HEK293 (cell line): ENCODE measurements around the gene THBS3.

Source experiments
- CTCF ChIA-PET: fragments of 350-600 bp; formaldehyde crosslinking; extraction: SDS; loops from one replicate; lab custom pipeline; 2021; ENCODE audit warnings: antibody characterized with exemption; lab: Yijun Ruan, JAX
- POLR2A ChIA-PET: fragments of 300-600 bp; formaldehyde crosslinking; extraction: SDS; loops from one replicate; lab custom pipeline; 2020; ENCODE audit warnings: antibody characterized with exemption, inconsistent platforms; lab: Yijun Ruan, JAX
- H3K27ac ChIP-seq: fragments of 200-500 bp; sonication (Bioruptor generic); 2 replicates; pipeline ENCODE4 v1.5.1; 2014; ENCODE audit warnings: low read depth, low read length, control low read depth, inconsistent platforms; ENCODE audit errors: extremely low read depth
- H3K36me3 ChIP-seq, 2 experiments: fragments of 200-500 bp in 1 of 2; sonication (Bioruptor generic) in 1 of 2; 1 replicate in 1 of 2; 2 replicates in 1 of 2; pipeline ENCODE4 v1.5.1; 2014 to 2017; ENCODE audit warnings: inconsistent platforms in 2 of 2, low read length in 2 of 2; ENCODE audit not compliant: control insufficient read depth in 2 of 2, insufficient read depth in 1 of 2
- H3K4me1 ChIP-seq: fragments of 200-500 bp; sonication (Bioruptor generic); 2 replicates; pipeline ENCODE4 v1.5.1; 2014; ENCODE audit warnings: mild to moderate bottlenecking, low read length, inconsistent platforms; ENCODE audit not compliant: control insufficient read depth, insufficient read depth
- H3K4me3 ChIP-seq: 2 replicates; pipeline ENCODE4 v1.5.1; 2011; ENCODE audit warnings: low read depth, mild to moderate bottlenecking, control low read depth, low read length, moderate library complexity
- H3K9me3 ChIP-seq: fragments of 200-500 bp; sonication (Bioruptor generic); 2 replicates; pipeline ENCODE4 v1.5.1; 2014; ENCODE audit warnings: low read depth, low read length, inconsistent platforms; ENCODE audit not compliant: control insufficient read depth, insufficient read depth
- GLI2 ChIP-seq: fragments of 450-650 bp; formaldehyde crosslinking; IDR thresholded peaks from 2 replicates; pipeline ENCODE4; 2017; ENCODE audit warnings: missing biosample characterization, missing genetic modification characterization, low read depth, borderline replicate concordance
- IKZF3 ChIP-seq: fragments of 450-650 bp; IDR thresholded peaks from 2 replicates; pipeline ENCODE4 v1.5.0; 2018; ENCODE audit warnings: missing biosample characterization, mild to moderate bottlenecking, missing genetic modification characterization, moderate library complexity
- REPIN1 ChIP-seq: fragments of 450-650 bp; formaldehyde crosslinking; IDR thresholded peaks from 2 replicates; pipeline ENCODE4 v1.5.1; 2017; ENCODE audit warnings: missing biosample characterization, missing genetic modification characterization, low read depth
- SCRT1 ChIP-seq: fragments of 450-650 bp; formaldehyde crosslinking; IDR thresholded peaks from 2 replicates; pipeline ENCODE4 v1.5.1; 2016; ENCODE audit warnings: missing biosample characterization, missing genetic modification characterization, borderline replicate concordance
- ZBTB48 ChIP-seq: fragments of 450-650 bp; formaldehyde crosslinking; IDR thresholded peaks from 2 replicates; pipeline ENCODE4 v1.5.1; 2016; ENCODE audit warnings: missing biosample characterization, missing genetic modification characterization
- ZIC2 ChIP-seq: fragments of 450-650 bp; formaldehyde crosslinking; IDR thresholded peaks from 2 replicates; pipeline ENCODE4 v1.5.1; 2016; ENCODE audit warnings: missing biosample characterization, missing genetic modification characterization
- ZNF148 ChIP-seq: fragments of 450-650 bp; formaldehyde crosslinking; IDR thresholded peaks from 2 replicates; pipeline ENCODE4 v1.5.0; 2017; ENCODE audit warnings: missing biosample characterization, missing genetic modification characterization, borderline replicate concordance
- ZNF2 ChIP-seq: fragments of 450-650 bp; formaldehyde crosslinking; IDR thresholded peaks from 2 replicates; pipeline ENCODE4 v1.5.1; 2016; ENCODE audit warnings: missing biosample characterization, missing genetic modification characterization
- ZNF23 ChIP-seq: fragments of 450-650 bp; formaldehyde crosslinking; IDR thresholded peaks from 2 replicates; pipeline ENCODE4 v1.5.1; 2016; ENCODE audit warnings: missing biosample characterization, missing genetic modification characterization, borderline replicate concordance
- ZNF274 ChIP-seq, 2 experiments: fragments of 200-500 bp in 1 of 2; fragments of 450-650 bp in 1 of 2; sonication (Bioruptor generic) in 1 of 2; formaldehyde crosslinking in 1 of 2; IDR thresholded peaks; 2 replicates each; pipeline versions ENCODE4 v1.5.1 to v1.6.1; 2014 to 2016; ENCODE audit warnings: borderline replicate concordance in 1 of 2, inconsistent platforms in 1 of 2, low read length in 1 of 2, missing biosample characterization in 1 of 2, missing genetic modification characterization in 1 of 2
- ZNF302 ChIP-seq: fragments of 450-650 bp; formaldehyde crosslinking; IDR thresholded peaks from 2 replicates; pipeline ENCODE4 v1.5.1; 2016; ENCODE audit warnings: missing biosample characterization, missing genetic modification characterization, low read depth
- ZNF398 ChIP-seq: fragments of 450-650 bp; formaldehyde crosslinking; IDR thresholded peaks from 2 replicates; pipeline ENCODE4 v1.5.1; 2017; ENCODE audit warnings: missing biosample characterization, missing genetic modification characterization
- ZNF426 ChIP-seq: fragments of 450-650 bp; formaldehyde crosslinking; IDR thresholded peaks from 2 replicates; pipeline ENCODE4 v1.5.1; 2017; ENCODE audit warnings: missing biosample characterization, missing genetic modification characterization, mild to moderate bottlenecking, inconsistent platforms, moderate library complexity
- ZNF501 ChIP-seq: fragments of 450-650 bp; formaldehyde crosslinking; IDR thresholded peaks from 2 replicates; pipeline ENCODE4 v1.5.1; 2016; ENCODE audit warnings: missing biosample characterization, missing genetic modification characterization
- ZNF514 ChIP-seq: fragments of 450-650 bp; formaldehyde crosslinking; IDR thresholded peaks from 2 replicates; pipeline ENCODE4 v1.5.1; 2016; ENCODE audit warnings: missing biosample characterization, missing genetic modification characterization
- ZNF549 ChIP-seq: fragments of 450-650 bp; IDR thresholded peaks from 2 replicates; pipeline ENCODE4 v1.5.1; 2018; ENCODE audit warnings: missing biosample characterization, missing genetic modification characterization, mild to moderate bottlenecking, inconsistent platforms, moderate library complexity
- ZNF585B ChIP-seq: fragments of 450-650 bp; formaldehyde crosslinking; IDR thresholded peaks from 2 replicates; pipeline ENCODE4 v1.5.1; 2016; ENCODE audit warnings: missing biosample characterization, missing genetic modification characterization
- ZNF600 ChIP-seq: fragments of 450-650 bp; formaldehyde crosslinking; IDR thresholded peaks from 2 replicates; pipeline ENCODE4 v1.5.1; 2016; ENCODE audit warnings: missing biosample characterization, missing genetic modification characterization
- ZNF621 ChIP-seq: fragments of 450-650 bp; formaldehyde crosslinking; IDR thresholded peaks from 2 replicates; pipeline ENCODE4 v1.5.1; 2017; ENCODE audit warnings: missing biosample characterization, missing genetic modification characterization
- ZNF768 ChIP-seq: fragments of 450-650 bp; formaldehyde crosslinking; IDR thresholded peaks from 2 replicates; pipeline ENCODE4 v1.5.1; 2018; ENCODE audit warnings: missing biosample characterization, mild to moderate bottlenecking, missing genetic modification characterization
- ZNF785 ChIP-seq: fragments of 450-650 bp; formaldehyde crosslinking; IDR thresholded peaks from 2 replicates; pipeline ENCODE4 v1.5.1; 2016; ENCODE audit warnings: missing biosample characterization, missing genetic modification characterization
- ZNF792 ChIP-seq: fragments of 450-650 bp; formaldehyde crosslinking; IDR thresholded peaks from 2 replicates; pipeline ENCODE4 v1.5.1; 2016; ENCODE audit warnings: missing biosample characterization, missing genetic modification characterization
- ZSCAN16 ChIP-seq: fragments of 450-650 bp; formaldehyde crosslinking; IDR thresholded peaks from 2 replicates; pipeline ENCODE4 v1.5.1; 2016; ENCODE audit warnings: missing biosample characterization, missing genetic modification characterization
- ZSCAN30 ChIP-seq: fragments of 450-650 bp; IDR thresholded peaks from 2 replicates; pipeline ENCODE4 v1.5.1; 2018; ENCODE audit warnings: missing biosample characterization, mild to moderate bottlenecking, missing genetic modification characterization, moderate library complexity
- TF ChIP-seq, protein P1 (sequence below): fragments of 450-650 bp; formaldehyde crosslinking; IDR thresholded peaks from 2 replicates; pipeline ENCODE4 v1.5.1; 2016; ENCODE audit warnings: missing biosample characterization, missing genetic modification characterization
- TF ChIP-seq, protein P2 (sequence below): fragments of 450-650 bp; formaldehyde crosslinking; IDR thresholded peaks from 2 replicates; pipeline ENCODE4 v1.5.1; 2016; ENCODE audit warnings: missing biosample characterization, missing genetic modification characterization
- TF ChIP-seq, protein P3 (sequence below): fragments of 450-650 bp; formaldehyde crosslinking; IDR thresholded peaks from 2 replicates; pipeline ENCODE4 v1.5.1; 2016; ENCODE audit warnings: missing biosample characterization, missing genetic modification characterization

Gene THBS3

GRCh38 chr1:155195201-155196102 lies 12.2 kb downstream of the THBS3 start:
- Histone ChIP-seq H3K36me3 (peaks cover 0 to 36% of the 10 kb centered on the region in 2 experiments; a peak in 1 of 3 replicates), H3K4me3 (peak overlapping the region; percentile 50), H3K27ac (no peak overlapping the region), H3K9me3 (no peaks in the 10 kb centered on the region), H3K4me1 (peaks cover 3% of the 10 kb centered on the region; the same call in 1 of the 2 replicates)
- ChIA-PET CTCF (interaction anchor here (0.6 to 3.8 kb wide), 8 partner anchors 12 to 221 kb away, joined by 3 to 60 read pairs (median 11); partner anchors contain the start of genes KRTCAP2, MTX1, THBS3 and TRIM46), POLR2A (interaction anchor here (0.6 to 2.3 kb wide), 6 partner anchors 14 to 1309 kb away, joined by 3 to 10 read pairs (median 4); partner anchors contain the start of genes CLK2 and KRTCAP2)
- TF ChIP-seq ZNF398 (tag by site-specific recombination) (no peak), ZSCAN16 (tag by site-specific recombination) (no peak), ZIC2 (tag by site-specific recombination) (no peak), SCRT1 (tag by site-specific recombination) (no peak), ZNF514 (tag by site-specific recombination) (no peak), ZNF23 (tag by site-specific recombination) (no peak), ZNF426 (tag by site-specific recombination) (no peak), ZNF785 (no peak), ZNF302 (tag by site-specific recombination) (no peak), ZNF792 (tag by site-specific recombination) (no peak), ZNF274 (IDR thresholded peaks at IDR 0.05; ENCODE audit: low read length) (no peak), ZNF274 (tag by site-specific recombination; IDR thresholded peaks at IDR 0.05; ENCODE audit: borderline replicate concordance) (no peak), ZNF549 (no peak), ZNF2 (no peak), ZNF768 (tag by site-specific recombination) (no peak), IKZF3 (tag by site-specific recombination) (peak; percentile 6; the same call in 1 of the 2 replicates), ZNF501 (tag by site-specific recombination) (no peak), ZNF621 (tag by site-specific recombination) (no peak), ZSCAN30 (no peak), ZNF600 (tag by site-specific recombination) (0 out of 2 replicates have a peak, but pooled peaks have one; percentile 16), REPIN1 (no peak), ZBTB48 (tag by site-specific recombination) (peak; percentile 97), ZNF148 (tag by site-specific recombination) (no peak), GLI2 (no peak), ZNF585B (tag by site-specific recombination) (no peak)
- TF ChIP-seq, protein P1, sequence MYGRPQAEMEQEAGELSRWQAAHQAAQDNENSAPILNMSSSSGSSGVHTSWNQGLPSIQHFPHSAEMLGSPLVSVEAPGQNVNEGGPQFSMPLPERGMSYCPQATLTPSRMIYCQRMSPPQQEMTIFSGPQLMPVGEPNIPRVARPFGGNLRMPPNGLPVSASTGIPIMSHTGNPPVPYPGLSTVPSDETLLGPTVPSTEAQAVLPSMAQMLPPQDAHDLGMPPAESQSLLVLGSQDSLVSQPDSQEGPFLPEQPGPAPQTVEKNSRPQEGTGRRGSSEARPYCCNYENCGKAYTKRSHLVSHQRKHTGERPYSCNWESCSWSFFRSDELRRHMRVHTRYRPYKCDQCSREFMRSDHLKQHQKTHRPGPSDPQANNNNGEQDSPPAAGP (tag by site-specific recombination), result 0 out of 2 replicates have a peak, but pooled peaks have one; percentile 15
- TF ChIP-seq, protein P2, sequence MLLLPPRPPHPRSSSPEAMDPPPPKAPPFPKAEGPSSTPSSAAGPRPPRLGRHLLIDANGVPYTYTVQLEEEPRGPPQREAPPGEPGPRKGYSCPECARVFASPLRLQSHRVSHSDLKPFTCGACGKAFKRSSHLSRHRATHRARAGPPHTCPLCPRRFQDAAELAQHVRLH (tag by site-specific recombination), result no peak
- TF ChIP-seq, protein P3, sequence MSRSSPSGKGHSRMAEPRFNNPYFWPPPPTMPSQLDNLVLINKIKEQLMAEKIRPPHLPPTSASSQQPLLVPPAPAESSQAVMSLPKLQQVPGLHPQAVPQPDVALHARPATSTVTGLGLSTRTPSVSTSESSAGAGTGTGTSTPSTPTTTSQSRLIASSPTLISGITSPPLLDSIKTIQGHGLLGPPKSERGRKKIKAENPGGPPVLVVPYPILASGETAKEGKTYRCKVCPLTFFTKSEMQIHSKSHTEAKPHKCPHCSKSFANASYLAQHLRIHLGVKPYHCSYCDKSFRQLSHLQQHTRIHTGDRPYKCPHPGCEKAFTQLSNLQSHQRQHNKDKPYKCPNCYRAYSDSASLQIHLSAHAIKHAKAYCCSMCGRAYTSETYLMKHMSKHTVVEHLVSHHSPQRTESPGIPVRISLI (tag by site-specific recombination), result no peak
